IMR-90 (cell line): ENCODE results near the gene PLEKHH1. TPM values are rescaled to one million over a fixed set of nuclear protein-coding genes. Genes with fewer than 3 reads are reported as not detected.

Experiments
- ATAC-seq: fragments of 200-7000 bp; cut with Tn5 transposase; 2 replicates; pipeline ENCODE4 v1.9.1; 2020; ENCODE audit warnings: low read depth, mild to moderate bottlenecking, moderate library complexity
- BruUV-seq: library from RNA; stranded (reverse); fragments of 400-500 nt; replicated peaks from 2 replicates; lab custom pipeline; 2021; lab: Mats Ljungman, UMichigan
- CTCF ChIA-PET: fragments of 300-600 bp; formaldehyde crosslinking; extraction: SDS; loops from one replicate; lab custom pipeline; 2021; ENCODE audit warnings: antibody characterized with exemption; lab: Yijun Ruan, JAX
- POLR2A ChIA-PET: fragments of 300-600 bp; sonication (Branson Sonifier 250); formaldehyde crosslinking; loops from one replicate; lab custom pipeline; 2022; ENCODE audit warnings: antibody characterized with exemption; ENCODE audit not compliant: unreplicated experiment; lab: Charles Lee
- DNase-seq: peaks from one replicate; pipeline ENCODE4 v3.0.0; 2013
- H2AFZ ChIP-seq: replicated peaks from 2 replicates; pipeline ENCODE3; 2013; ENCODE audit warnings: low read length, mild to moderate bottlenecking; ENCODE audit not compliant: poor library complexity
- H2AK5ac ChIP-seq: 2 replicates; pipeline ENCODE4 v1.6.1; 2013; ENCODE audit warnings: low read depth, low read length, inconsistent platforms
- H2AK9ac ChIP-seq: replicated peaks from 2 replicates; pipeline ENCODE3; 2013; ENCODE audit warnings: mild to moderate bottlenecking, low read depth, low read length, moderate library complexity; ENCODE audit not compliant: poor library complexity
- H2BK120ac ChIP-seq: 2 replicates; pipeline ENCODE4 v1.6.1; 2013; ENCODE audit warnings: low read depth, low read length, inconsistent platforms
- H2BK15ac ChIP-seq: 3 replicates; pipeline ENCODE4 v1.6.1; 2013; ENCODE audit warnings: low read depth, low read length, inconsistent platforms
- H2BK20ac ChIP-seq: 2 replicates; pipeline ENCODE4 v1.6.1; 2013; ENCODE audit warnings: low read depth, mild to moderate bottlenecking, inconsistent platforms, low read length, moderate library complexity
- H2BK5ac ChIP-seq: 2 replicates; pipeline ENCODE4 v1.6.1; 2013; ENCODE audit warnings: mild to moderate bottlenecking, low read depth, low read length, inconsistent platforms; ENCODE audit not compliant: poor library complexity, severe bottlenecking
- H3K14ac ChIP-seq: replicated peaks from 2 replicates; pipeline ENCODE4 v1.6.1; 2013; ENCODE audit warnings: low read depth, low read length, inconsistent platforms
- H3K18ac ChIP-seq: 2 replicates; pipeline ENCODE4 v1.6.1; 2013; ENCODE audit warnings: low read depth, low read length, control low read depth
- H3K23ac ChIP-seq: 2 replicates; pipeline ENCODE4 v1.6.1; 2013; ENCODE audit warnings: low read depth, low read length, inconsistent platforms
- H3K27ac ChIP-seq: 2 replicates; pipeline ENCODE4 v1.5.1; 2013; ENCODE audit warnings: mild to moderate bottlenecking, control low read depth, low read length; ENCODE audit not compliant: insufficient read depth
- H3K27me3 ChIP-seq: 2 replicates; pipeline ENCODE4 v1.6.1; 2013; ENCODE audit warnings: low read length; ENCODE audit not compliant: control insufficient read depth, insufficient read depth
- H3K36me3 ChIP-seq: 2 replicates; pipeline ENCODE4 v1.6.1; 2013; ENCODE audit warnings: low read length, mixed read lengths; ENCODE audit not compliant: control insufficient read depth, insufficient read depth
- H3K4ac ChIP-seq: 2 replicates; pipeline ENCODE4 v1.6.1; 2013; ENCODE audit warnings: low read depth, low read length, inconsistent platforms
- H3K4me1 ChIP-seq: 2 replicates; pipeline ENCODE4 v1.6.1; 2013; ENCODE audit warnings: low read length, mixed read lengths; ENCODE audit not compliant: control insufficient read depth, insufficient read depth
- H3K4me2 ChIP-seq: 2 replicates; pipeline ENCODE4 v1.6.1; 2013; ENCODE audit warnings: low read depth, mild to moderate bottlenecking, control low read depth, low read length, moderate library complexity
- H3K4me3 ChIP-seq: 2 replicates; pipeline ENCODE4 v1.5.1; 2013; ENCODE audit warnings: low read depth, mild to moderate bottlenecking, control low read depth, low read length, moderate library complexity; ENCODE audit not compliant: insufficient read depth
- H3K56ac ChIP-seq: 2 replicates; pipeline ENCODE4 v1.6.1; 2013; ENCODE audit warnings: low read length, inconsistent platforms; ENCODE audit not compliant: insufficient read depth; ENCODE audit errors: extremely low read depth
- H3K79me1 ChIP-seq, 2 experiments: 2 replicates each; pipeline ENCODE4 v1.6.1; 2013; ENCODE audit warnings: low read length in 2 of 2, inconsistent platforms in 1 of 2, low read depth in 1 of 2
- H3K9ac ChIP-seq: 2 replicates; pipeline ENCODE4 v1.6.1; 2013; ENCODE audit warnings: low read depth, low read length, control low read depth
- H3K9me1 ChIP-seq: 2 replicates; pipeline ENCODE4 v1.6.1; 2013; ENCODE audit warnings: low read length, inconsistent platforms; ENCODE audit not compliant: insufficient read depth
- H3K9me3 ChIP-seq: 2 replicates; pipeline ENCODE4 v1.6.1; 2013; ENCODE audit warnings: low read length; ENCODE audit not compliant: control insufficient read depth, insufficient read depth
- H4K20me1 ChIP-seq: 2 replicates; pipeline ENCODE4 v1.6.1; 2013; ENCODE audit warnings: low read length, inconsistent platforms; ENCODE audit not compliant: insufficient read depth
- H4K5ac ChIP-seq: 2 replicates; pipeline ENCODE4 v1.6.1; 2013; ENCODE audit warnings: mild to moderate bottlenecking, low read depth, low read length, control low read depth
- H4K8ac ChIP-seq, 2 experiments: 2 replicates each; pipeline ENCODE4 v1.6.1; 2013; ENCODE audit warnings: low read depth in 2 of 2, low read length in 2 of 2, control low read depth in 1 of 2, inconsistent platforms in 1 of 2
- H4K91ac ChIP-seq: 2 replicates; pipeline ENCODE4 v1.6.1; 2013; ENCODE audit warnings: low read depth, low read length, inconsistent platforms; ENCODE audit not compliant: insufficient read depth
- BHLHE40 ChIP-seq: fragments of 150-350 bp; IDR thresholded peaks from 2 replicates; pipeline ENCODE4 v1.6.1; 2016; ENCODE audit warnings: mild to moderate bottlenecking, low read depth, low read length
- CEBPB ChIP-seq: IDR thresholded peaks from 2 replicates; pipeline ENCODE4 v1.6.1; 2012; ENCODE audit warnings: low read depth, low read length, improper control_type of control experiment
- CHD1 ChIP-seq: IDR thresholded peaks from 2 replicates; pipeline ENCODE4 v1.6.1; 2012; ENCODE audit warnings: low read depth, low read length, improper control_type of control experiment
- CTCF ChIP-seq: conservative IDR thresholded peaks from 2 replicates; pipeline ENCODE4 v1.5.1; 2012; ENCODE audit warnings: mild to moderate bottlenecking, low read depth, low read length, improper control_type of control experiment
- FOS ChIP-seq: fragments of 150-350 bp; IDR thresholded peaks from 2 replicates; pipeline ENCODE4 v1.6.1; 2016; ENCODE audit warnings: low read depth, low read length
- MAFK ChIP-seq: IDR thresholded peaks from 2 replicates; pipeline ENCODE4 v1.6.1; 2012; ENCODE audit warnings: low read depth, low read length, improper control_type of control experiment
- MAZ ChIP-seq: IDR thresholded peaks from 2 replicates; pipeline ENCODE4 v1.6.1; 2012; ENCODE audit warnings: low read depth, mild to moderate bottlenecking, low read length, improper control_type of control experiment, moderate library complexity, borderline replicate concordance
- MXI1 ChIP-seq: IDR thresholded peaks from 2 replicates; pipeline ENCODE4 v1.6.1; 2012; ENCODE audit warnings: low read depth, mild to moderate bottlenecking, low read length, moderate library complexity, borderline replicate concordance
- NFE2L2 ChIP-seq: fragments of 150-350 bp; IDR thresholded peaks from 2 replicates; pipeline ENCODE4 v1.6.1; 2016; ENCODE audit warnings: low read depth, mild to moderate bottlenecking, low read length
- POLR2A ChIP-seq: IDR thresholded peaks from 2 replicates; pipeline ENCODE4 v1.6.1; 2012; ENCODE audit warnings: mild to moderate bottlenecking, low read depth, low read length
- RAD21 ChIP-seq: IDR thresholded peaks from 2 replicates; pipeline ENCODE4 v1.6.1; 2012; ENCODE audit warnings: low read length, improper control_type of control experiment
- RCOR1 ChIP-seq: IDR thresholded peaks from 2 replicates; pipeline ENCODE4 v1.6.1; 2012; ENCODE audit warnings: mild to moderate bottlenecking, low read length, improper control_type of control experiment; ENCODE audit not compliant: insufficient replicate concordance
- RFX5 ChIP-seq: IDR thresholded peaks from 2 replicates; pipeline ENCODE4 v1.8.0; 2012; ENCODE audit warnings: low read depth, mild to moderate bottlenecking, low read length, moderate library complexity
- SMC3 ChIP-seq: fragments of 150-350 bp; IDR thresholded peaks from 2 replicates; pipeline ENCODE4 v1.6.1; 2016; ENCODE audit warnings: low read depth, mild to moderate bottlenecking, antibody characterized with exemption, low read length, moderate library complexity
- WGBS, 2 experiments: methylation state at CpG; one replicate each; pipeline versions ENCODE4 v1.1.5 to v1.1.7; 2013; ENCODE audit warnings: missing lambda C conversion rate in 2 of 2; ENCODE audit not compliant: insufficient read length in 1 of 2; ENCODE audit errors: extremely low coverage in 2 of 2; 5-methylcytosine and 5-hydroxymethylcytosine counted together
- dilution Hi-C: fragments of 300-500 bp; cut with HindIII; formaldehyde crosslinking; loops from one replicate; pipeline ENCODE4 v1.14.3; 2018; ENCODE audit warnings: low sequenced_read_pairs; ENCODE audit not compliant: unreplicated experiment
- in situ Hi-C: fragments of 300-500 bp; cut with MboI; formaldehyde crosslinking; loops from 3 replicates; pipeline ENCODE4 v1.14.3; 2019; ENCODE audit warnings: low sequenced_read_pairs, inconsistent platforms, mixed read lengths
- intact Hi-C: fragments of 100-400 bp; cut with micrococcal nuclease; formaldehyde crosslinking; loops from 2 replicates; pipeline ENCODE4 v1.10.0; 2022
- polyA plus RNA-seq, 3 experiments: library from polyadenylated mRNA; depleted of rRNA; stranded (reverse); fragments of >200 nt; gene quantifications; 2 replicates each; pipeline ENCODE4 v1.2.3, GENCODE V29; 2012; ENCODE audit warnings: low replicate concordance in 1 of 3
- total RNA-seq: library from RNA; depleted of rRNA; stranded (reverse); fragments of >200 nt; gene quantifications from 2 replicates; pipeline ENCODE4 v1.2.3, GENCODE V29; 2012
- TF ChIP-seq, protein P1 (sequence below): fragments of 150-350 bp; IDR thresholded peaks from 2 replicates; pipeline ENCODE4 v1.6.1; 2017; ENCODE audit warnings: mild to moderate bottlenecking, antibody characterized with exemption, low read length, low read depth
- TF ChIP-seq, protein P2 (sequence below): fragments of 150-350 bp; IDR thresholded peaks from 2 replicates; pipeline ENCODE4 v1.6.1; 2016; ENCODE audit warnings: low read depth, mild to moderate bottlenecking, low read length, moderate library complexity, borderline replicate concordance

PLEKHH1 gene
- total and polyA plus RNA-seq, 2 of the 4 experiments (the other 2 are of a cell fraction), result under 0.01 to 0.34 TPM

DNA sequence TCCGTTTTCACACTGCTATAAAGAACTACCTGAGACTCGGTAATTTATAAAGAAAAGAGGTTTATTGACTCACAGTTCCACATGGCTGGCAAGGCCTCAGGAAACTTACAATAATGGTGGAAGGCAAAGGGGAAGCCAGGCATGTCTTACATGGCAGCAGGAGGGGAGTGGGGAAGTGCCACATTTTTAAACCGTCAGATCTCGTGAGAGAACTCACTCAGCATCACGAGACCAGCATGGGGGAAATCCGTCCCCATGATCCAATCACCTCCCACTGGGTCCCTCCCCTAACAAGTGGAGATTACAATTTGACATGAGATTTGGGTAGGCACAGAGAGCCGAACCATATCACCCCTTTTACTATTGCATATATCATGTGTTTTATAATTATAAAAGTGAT, 69.0 kb downstream of the PLEKHH1 start:
- no TSS peak for BruUV-seq
- WGBS, 2 experiments, result no CpG with 5 or more reads among the region's 7 CpGs
- Histone ChIP-seq H3K27me3 (peaks cover 2% of the 10 kb centered on the region; the same call in 1 of the 2 replicates), H3K18ac (no peak overlapping the region), H3K9ac (no peak overlapping the region), H2AK5ac (no peak overlapping the region), H2AFZ (no peak overlapping the region), H3K4me2 (no peak overlapping the region), H3K14ac (no peak overlapping the region), H3K4me3 (no peak overlapping the region), H2BK120ac (no peak overlapping the region), H3K4me1 (no peaks in the 10 kb centered on the region), H3K9me3 (no peaks in the 10 kb centered on the region), H3K4ac (no peak overlapping the region), H4K20me1 (no peaks in the 10 kb centered on the region), H3K23ac (no peak overlapping the region), H2BK20ac (no peak overlapping the region), H3K27ac (no peak overlapping the region), H2BK15ac (no peak overlapping the region), H4K91ac (no peak overlapping the region), H3K36me3 (no peaks in the 10 kb centered on the region), H2AK9ac (no peak overlapping the region), H4K5ac (no peak overlapping the region), H4K8ac (no peak overlapping the region), H2BK5ac (no peak overlapping the region), H3K56ac (no peak overlapping the region), H3K9me1 (peaks cover 3% of the 10 kb centered on the region; the same call in 1 of the 2 replicates), H3K79me1 (peaks cover 0 to 4% of the 10 kb centered on the region in 2 experiments; a peak in 1 of 4 replicates)
- ATAC-seq (no peak), DNase-seq (no peak)
- dilution Hi-C loops (no loop called here), intact Hi-C loops (loop anchor here (5.0 kb wide), 1 partner anchor 65 kb away; no protein-coding TSS in a partner anchor), in situ Hi-C loops (no loop called here)
- ChIA-PET POLR2A (no interaction called here), CTCF (no interaction called here)
- no peak for TF ChIP-seq CEBPB
- no peak for TF ChIP-seq FOS
- TF ChIP-seq MXI1, result no peak
- no peak for TF ChIP-seq MAFK
- TF ChIP-seq, protein P1, sequence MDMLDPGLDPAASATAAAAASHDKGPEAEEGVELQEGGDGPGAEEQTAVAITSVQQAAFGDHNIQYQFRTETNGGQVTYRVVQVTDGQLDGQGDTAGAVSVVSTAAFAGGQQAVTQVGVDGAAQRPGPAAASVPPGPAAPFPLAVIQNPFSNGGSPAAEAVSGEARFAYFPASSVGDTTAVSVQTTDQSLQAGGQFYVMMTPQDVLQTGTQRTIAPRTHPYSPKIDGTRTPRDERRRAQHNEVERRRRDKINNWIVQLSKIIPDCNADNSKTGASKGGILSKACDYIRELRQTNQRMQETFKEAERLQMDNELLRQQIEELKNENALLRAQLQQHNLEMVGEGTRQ, result no peak
- no peak for TF ChIP-seq CTCF
- TF ChIP-seq CHD1, result no peak
- TF ChIP-seq RAD21, result no peak
- TF ChIP-seq, protein P2, sequence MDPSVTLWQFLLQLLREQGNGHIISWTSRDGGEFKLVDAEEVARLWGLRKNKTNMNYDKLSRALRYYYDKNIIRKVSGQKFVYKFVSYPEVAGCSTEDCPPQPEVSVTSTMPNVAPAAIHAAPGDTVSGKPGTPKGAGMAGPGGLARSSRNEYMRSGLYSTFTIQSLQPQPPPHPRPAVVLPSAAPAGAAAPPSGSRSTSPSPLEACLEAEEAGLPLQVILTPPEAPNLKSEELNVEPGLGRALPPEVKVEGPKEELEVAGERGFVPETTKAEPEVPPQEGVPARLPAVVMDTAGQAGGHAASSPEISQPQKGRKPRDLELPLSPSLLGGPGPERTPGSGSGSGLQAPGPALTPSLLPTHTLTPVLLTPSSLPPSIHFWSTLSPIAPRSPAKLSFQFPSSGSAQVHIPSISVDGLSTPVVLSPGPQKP, result no peak
- no peak for TF ChIP-seq SMC3
- no peak for TF ChIP-seq RCOR1
- TF ChIP-seq RFX5, result no peak
- no peak for TF ChIP-seq POLR2A
- no peak for TF ChIP-seq MAZ
- no peak for TF ChIP-seq NFE2L2
- no peak for TF ChIP-seq BHLHE40
